Bone marrow (tissue), 2 donors: ENCODE measurements around the gene CNGA2.

ENCODE experiments used
- DNase-seq, 2 donors: peaks; one replicate each; lab custom pipeline; 2025; lab: John Stamatoyannopoulos, UW

Gene CNGA2

DNA sequence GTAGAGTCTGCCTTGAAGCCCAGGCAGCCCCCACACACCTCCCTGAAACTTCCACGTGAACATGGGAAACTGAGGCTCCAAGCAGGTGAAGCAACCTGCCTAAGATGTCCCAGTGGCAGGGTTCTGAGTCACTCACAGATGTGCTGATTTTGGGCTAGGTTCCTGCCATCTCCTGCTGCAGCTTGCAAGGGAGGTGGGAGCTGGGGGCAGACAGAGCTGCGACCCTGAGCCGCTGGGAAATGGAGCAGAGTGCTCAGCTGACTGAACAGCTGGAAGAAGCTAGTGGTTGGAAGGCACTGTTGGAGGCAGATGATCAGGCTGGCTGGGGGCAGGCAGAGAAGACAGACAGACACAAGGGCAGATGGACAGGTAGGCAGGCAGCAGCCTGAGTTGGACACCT, 22.3 kb upstream of the CNGA2 start:
- DNase-seq, result no peak

DNA sequence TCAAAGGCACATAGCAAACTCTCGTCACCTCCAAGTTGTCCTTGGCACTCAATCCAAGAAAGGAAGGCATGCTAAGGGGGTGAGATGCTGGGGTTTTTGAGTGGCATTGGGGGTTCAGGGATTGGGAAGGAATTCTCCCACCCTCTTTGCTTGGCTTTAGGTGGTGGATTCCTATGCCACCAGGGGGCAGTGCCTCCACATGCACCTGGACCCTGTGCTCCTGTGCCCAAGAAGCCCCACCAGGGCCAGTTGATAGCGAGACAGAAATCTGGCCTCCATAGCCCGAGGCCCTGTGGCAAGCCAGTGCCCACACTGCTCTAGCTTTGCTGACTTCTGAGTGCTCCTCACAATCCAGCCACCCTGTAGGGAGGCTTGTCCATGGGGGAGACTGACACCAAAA, 20.7 kb upstream of the CNGA2 start:
- no peak for DNase-seq

DNA sequence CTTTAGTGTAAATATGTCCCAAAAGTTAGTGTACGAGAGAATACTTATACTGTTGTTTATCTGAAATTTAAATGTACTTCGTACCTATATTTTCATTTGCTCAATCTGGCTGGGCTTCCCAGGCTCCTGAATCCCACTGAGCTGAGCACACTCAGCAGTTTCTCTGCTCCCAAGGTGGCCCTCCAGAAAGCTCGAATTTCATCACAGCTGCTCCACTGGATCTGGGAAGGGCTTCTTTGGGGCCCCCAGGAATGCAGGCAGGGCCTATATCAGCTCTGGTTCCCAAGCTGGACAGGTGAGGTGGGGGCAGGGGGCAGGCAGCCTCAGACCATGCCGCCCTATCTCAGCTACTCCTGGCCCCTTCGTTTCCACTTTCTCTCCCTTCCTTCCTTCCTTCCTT, 20.2 kb upstream of the CNGA2 start:
- no peak for DNase-seq

DNA sequence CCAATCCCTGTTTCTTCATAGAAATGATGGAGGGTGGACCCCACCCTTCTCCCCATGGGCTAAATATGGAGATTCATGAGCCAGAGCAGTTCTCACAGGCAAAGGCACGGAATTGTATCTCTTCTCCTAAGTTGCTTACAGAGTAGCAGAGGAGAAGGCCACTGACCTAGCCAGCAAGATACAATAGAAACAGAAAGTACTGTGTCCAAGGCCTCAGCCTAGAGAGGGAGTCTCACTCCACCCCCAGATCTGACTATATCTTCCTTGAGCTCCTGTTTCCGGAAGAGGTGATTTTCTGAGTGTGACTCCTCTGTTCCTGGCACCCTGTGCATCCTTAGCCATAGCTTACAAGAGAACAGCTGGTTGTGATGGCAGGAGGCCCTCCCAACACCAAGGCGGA, 18.8 kb upstream of the CNGA2 start, which contains the start of gene FATE1:
Gene FATE1 (plus strand): TSS at position 284 of the 400 bp plus-strand sequence. CDS start 85 bp downstream, at position 369.
- DNase-seq, result no peak

DNA sequence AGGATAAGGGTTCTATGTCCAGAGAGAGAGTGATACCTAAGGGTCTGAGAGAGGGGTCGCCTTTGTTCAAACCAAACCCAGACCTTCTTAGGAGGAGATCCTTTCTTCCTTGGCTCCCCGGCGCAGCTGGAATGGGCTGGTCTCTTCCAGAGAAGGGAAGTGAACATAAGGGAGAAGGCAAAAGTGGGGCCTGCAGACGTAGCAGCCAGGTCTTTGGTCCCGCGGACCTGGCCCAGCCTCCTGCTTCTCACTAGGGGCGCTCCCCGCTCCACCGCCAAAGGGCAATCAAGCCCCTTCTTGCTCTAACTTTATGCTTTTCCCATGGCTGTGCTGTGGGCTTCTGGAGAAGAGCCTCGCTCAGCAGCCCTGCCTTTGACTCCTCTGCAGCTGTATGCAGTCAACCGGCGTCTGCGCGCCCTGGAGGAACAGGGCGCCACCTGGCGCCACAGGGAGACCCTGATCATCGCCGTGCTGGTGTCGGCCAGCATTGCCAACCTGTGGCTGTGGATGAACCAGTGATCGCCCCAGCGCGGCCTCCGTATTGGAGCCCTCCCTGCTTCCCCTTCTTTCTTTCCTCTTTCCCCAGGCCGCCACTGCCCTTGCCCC, 12.2 kb upstream of the CNGA2 start:
- DNase-seq, result no peak

DNA sequence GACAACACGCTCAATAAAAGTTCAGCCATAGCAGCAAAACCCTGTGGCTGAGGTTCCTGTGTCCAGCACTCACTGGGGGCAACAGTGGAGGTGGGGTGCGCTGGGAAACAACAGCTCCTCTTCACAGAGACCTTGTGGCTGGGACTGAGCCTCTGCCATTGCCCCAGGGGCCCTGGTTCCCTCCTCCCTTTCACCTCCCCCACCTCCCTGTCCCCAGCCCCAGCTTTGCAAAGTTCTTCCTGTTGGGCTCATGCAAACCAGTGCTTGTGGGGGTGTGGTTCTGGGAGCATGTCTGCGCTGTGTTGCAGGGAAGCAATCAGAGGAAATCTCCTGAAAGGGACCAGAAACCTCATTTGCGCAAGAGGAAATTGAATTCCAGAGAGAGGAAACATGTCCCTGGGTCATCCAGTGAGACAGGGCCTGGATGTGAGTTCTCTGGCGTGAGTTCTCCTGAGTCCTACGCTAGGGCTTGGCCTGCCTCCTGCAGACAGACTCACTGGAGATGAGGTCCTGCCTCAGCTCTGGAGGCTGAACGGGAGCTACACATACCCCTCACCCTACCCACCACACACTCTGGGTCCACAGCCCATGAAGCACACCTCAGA, 11.3 kb upstream of the CNGA2 start:
- no peak for DNase-seq

DNA sequence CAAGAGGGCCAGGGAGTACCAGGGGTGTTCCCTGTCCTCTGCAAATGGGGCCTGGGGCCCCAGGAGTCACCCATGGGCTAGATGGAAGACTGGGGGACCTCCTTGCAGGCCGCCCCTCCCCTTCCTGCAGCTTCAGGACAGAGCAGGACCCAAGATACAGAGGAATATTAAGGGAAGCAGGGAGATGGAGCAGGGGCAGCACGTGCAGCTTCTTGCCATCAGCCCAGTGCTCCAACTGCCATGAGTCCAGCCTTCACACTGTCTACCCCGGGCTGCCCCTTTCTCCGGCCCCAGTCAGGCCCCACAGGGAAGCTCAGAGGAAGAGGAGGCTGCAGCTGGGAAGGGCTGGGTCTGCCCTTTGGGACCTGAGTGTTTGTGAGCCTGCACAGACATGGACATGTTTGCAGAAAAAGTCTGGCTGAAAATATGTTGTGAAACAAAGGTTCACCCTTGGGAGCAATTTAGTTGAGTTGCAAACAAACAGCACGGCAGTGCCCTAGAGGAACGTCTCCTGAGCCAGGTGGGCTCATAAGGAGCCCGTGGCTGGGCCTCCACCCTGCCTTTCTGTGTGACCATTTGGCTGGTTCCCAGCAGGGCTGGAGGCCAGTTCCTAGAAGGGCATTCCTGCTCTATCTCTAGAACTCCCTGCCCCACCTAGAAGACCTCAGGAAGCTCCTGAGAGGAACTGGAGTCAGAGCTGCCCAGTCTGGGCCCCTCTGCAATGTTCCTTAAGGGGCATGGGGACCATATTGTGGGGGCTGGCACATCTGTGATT, 9.8 kb upstream of the CNGA2 start:
- DNase-seq, result no peak

DNA sequence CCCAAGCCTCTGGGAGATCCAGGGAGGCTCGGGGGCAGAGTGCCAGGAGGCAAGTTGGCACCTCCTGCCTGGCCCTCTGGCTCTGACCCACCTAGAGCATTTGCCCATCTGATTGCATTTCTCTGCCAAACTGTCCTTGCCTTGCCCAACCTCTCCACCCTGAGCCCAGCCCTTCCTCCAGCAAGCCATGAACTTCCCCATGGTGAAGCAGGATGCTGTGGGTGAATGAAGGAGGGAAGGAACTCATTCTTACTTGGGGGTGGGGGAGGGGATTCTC, 9.3 kb upstream of the CNGA2 start:
- DNase-seq, result no peak

DNA sequence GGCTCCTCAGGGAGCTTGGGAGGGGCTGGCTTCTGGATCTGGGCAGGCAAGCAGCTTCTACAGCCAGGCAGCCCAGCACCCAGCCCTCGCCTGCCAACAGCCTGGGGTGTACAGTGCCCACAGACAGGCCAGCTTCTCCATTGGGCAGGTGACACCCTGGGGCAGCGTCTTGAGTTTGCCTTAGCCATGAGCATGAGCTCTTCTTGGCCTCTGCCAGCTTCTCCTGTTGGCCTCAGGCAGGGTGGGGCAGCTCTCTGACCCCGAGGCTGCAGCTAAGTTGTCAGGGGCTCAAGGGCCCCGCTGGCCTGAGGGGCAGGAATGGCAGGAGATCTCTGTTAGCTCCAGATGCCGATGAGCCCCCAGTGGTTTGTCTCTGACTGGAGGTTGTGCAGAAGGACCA, 7.8 kb upstream of the CNGA2 start:
- DNase-seq, result no peak

DNA sequence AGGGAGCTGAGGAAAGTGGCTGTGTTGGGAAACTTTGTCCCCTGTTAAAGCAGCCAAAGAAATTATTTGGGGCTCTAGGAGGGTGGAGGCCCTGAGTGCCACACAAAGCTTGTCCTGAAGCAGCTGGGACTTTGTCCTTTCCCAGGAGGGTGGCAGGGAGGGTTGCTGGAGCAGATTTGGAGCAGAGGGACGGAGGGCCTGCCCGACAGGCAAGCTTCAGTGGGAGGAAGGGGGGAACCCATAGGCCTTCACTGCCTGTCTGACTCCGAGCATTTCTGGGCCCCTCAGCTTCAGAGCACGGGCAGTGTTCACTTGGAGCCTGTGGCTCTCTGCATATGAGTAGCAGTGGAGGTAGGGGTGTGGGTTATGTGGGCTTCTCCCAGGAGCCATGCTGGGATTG, 7.2 kb upstream of the CNGA2 start:
- no peak for DNase-seq

DNA sequence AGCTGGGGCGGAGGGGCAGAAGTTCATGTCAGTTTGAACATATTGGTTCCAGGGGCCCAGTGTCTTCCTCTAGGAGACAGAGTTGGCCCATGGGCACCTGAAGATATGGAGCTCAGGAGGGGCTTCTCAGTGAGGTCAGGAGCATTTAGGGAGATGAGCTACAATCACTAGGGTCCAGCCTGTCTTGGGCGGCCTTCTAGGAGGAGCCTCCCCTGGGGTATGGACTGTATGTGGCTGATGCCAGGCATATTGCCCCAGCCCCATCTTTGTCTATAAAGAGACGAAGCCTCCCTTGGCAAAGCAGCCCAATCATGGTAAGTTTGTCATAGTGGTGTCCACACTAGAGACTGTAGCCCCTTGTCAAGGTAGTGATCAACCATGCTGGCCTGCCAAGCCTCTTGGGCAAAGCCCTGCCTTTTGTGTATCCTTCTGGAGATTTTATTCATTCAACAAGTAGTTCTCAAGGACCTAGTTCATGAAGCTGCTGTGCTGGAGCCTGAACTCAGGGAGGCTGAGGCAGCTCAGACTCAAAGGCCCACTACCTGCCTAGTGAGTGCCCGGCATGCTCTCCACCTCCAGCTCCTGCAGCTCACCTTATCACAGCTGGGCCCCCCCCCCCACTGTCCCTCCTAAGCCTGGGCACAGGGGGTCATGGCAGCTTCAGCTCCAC, 5.4 kb upstream of the CNGA2 start:
- DNase-seq, result no peak

DNA sequence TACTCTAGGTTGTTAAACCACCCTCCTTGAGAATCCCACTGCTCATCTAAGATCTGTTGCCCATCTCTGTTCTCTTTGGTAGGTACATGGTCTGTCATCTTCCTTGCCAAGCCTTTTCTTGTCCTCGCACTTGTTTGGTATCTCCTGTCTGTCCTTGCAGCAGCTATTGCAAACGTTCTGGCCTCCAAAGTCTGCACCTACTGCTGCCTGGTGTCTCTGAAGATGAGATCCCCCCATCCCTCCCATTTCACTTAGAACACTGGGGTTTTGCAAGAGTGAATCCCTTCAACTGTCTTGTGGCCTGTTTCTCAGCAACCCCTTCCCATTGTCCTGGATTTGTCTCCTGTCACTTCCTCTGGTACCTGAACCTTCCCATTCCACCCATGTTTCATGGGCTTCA, 673 bp downstream of the CNGA2 start:
- DNase-seq, result no peak

DNA sequence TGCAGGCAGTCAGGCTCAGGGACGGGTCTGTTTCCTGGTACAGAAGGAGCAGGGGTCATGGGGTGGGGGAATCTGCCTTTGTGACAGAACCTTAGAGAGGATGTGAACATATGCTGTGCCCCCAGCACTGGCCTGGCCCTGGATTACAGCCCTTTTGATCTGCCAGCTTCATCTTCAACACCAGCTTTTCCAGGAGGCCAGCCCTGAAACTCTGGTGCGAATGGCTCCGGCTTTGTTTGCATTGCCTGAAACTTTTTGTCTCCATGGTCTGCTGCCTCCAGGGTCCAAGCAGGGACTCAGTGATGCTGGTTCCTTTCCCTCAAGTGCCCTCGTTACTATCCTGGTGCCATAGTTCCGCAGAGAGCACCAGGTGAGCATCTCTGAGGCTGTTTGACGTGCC, 2.1 kb downstream of the CNGA2 start:
- no peak for DNase-seq

DNA sequence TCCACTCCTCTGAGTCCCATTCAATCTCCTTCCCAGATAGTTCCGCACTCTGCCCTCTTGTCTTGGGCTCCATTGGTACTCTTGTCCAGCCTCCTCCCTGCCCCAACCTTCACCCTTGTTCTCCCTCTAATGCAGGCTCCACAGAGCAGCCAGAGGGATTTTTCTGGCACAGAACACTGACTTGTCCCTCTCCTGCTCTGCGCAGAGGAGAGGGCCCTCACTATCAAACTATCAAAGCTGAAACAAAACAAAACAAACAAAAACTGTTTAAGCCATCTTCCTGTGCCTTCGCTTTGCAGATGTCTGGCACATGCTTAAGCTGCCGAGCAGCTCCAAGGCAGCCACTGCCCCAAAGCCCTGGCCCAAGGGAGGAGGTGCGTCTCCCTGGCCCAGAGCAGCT, 2.9 kb downstream of the CNGA2 start:
- no peak for DNase-seq

DNA sequence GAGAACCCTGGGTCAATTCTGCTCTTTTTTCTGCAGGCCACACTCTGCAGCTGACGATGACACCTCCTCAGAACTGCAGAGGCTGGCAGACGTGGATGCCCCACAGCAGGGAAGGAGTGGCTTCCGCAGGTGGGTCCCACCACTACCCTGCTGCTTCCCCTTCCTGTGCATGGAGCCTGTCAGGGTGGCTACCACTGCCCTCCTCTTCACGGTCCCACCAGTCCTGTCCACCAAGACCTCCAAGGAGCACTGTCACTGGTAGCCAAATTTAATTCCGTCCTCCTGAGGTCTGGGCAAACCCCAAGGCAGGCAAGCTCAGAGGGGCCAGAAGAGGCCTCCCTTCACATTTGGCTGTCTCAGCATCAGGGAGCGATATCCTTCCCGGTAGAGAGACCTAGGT, 4.2 kb downstream of the CNGA2 start:
- no peak for DNase-seq

DNA sequence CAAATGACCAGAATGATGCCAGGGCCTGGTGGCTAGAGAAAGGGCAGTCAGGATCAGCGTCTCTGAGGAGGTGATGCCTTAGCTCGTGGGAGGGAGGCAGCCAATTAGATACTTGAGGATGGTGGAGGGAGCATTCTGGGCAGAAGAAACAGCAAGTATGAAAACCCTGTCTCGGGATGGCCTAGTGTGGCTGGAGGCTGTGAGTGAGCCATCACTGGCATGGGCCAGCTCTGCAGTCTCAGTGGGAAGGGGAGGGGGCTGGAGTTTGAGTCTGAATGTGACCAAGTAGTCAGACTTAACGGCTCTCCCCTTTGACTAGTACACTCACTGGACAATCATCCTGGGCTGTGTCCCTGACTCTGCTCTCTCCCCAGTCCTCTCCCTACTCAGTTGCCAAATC, 7.1 kb downstream of the CNGA2 start:
- DNase-seq, result no peak

DNA sequence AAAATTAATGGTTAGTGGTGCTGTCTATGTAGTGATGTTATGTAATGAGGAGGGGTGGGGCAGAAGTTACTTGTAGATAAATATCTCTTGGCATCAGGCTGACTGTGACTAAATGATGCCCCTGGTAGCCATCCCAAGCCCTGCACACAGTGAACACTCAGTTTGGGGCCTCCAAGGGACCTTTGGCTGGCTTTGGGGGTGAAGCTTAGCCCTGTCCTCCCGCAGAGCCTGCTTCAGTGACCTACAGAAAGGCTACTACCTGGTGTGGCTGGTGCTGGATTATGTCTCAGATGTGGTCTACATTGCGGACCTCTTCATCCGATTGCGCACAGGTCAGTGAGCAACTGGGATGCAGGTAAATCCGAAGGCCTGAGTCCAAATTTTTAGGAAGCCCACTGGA, 7.8 kb downstream of the CNGA2 start:
- no peak for DNase-seq

DNA sequence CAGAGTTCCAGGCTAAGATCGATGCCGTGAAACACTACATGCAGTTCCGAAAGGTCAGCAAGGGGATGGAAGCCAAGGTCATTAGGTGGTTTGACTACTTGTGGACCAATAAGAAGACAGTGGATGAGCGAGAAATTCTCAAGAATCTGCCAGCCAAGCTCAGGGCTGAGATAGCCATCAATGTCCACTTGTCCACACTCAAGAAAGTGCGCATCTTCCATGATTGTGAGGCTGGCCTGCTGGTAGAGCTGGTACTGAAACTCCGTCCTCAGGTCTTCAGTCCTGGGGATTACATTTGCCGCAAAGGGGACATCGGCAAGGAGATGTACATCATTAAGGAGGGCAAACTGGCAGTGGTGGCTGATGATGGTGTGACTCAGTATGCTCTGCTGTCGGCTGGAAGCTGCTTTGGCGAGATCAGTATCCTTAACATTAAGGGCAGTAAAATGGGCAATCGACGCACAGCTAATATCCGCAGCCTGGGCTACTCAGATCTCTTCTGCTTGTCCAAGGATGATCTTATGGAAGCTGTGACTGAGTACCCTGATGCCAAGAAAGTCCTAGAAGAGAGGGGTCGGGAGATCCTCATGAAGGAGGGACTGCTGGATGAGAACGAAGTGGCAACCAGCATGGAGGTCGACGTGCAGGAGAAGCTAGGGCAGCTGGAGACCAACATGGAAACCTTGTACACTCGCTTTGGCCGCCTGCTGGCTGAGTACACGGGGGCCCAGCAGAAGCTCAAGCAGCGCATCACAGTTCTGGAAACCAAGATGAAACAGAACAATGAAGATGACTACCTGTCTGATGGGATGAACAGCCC, 9.3 kb downstream of the CNGA2 start:
- DNase-seq, result no peak

DNA sequence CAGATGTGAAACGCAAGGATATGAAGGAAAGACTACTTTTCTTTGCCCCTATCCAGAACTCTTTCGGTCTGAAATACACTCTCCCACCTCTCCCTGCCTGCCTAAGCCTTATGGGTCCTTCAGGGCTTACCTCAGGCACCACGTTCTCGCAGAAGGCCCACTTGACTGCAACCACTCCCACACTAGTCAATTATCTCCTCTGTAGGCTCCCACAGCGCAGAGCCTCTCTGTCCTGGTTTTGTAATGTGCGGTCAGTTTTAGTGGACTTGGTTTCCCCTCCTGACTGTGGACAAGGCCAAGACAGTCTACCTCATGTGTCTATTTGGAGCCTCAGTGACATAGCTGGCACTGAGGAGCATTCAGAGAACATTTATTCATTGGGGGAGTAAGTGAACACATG, 11.1 kb downstream of the CNGA2 start:
- DNase-seq, result no peak

DNA sequence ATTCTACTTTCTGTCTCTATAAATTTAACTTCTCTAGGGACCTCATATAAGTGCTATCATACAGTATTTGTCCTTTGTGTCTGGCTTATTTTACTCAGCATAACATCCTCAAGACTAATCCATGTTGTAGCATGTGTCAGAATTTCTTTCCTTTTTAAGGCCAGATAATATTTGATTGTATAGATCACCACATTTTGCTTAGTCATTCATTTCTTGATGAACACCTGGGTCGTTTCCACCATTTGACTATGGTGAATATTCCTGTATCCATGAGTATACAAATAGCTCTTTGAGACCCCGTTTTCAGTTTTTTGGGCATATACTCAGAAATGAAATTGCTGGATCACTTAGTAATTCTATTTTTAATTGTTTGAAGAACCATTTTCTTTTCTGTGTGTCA, 12.0 kb downstream of the CNGA2 start:
- no peak for DNase-seq

DNA sequence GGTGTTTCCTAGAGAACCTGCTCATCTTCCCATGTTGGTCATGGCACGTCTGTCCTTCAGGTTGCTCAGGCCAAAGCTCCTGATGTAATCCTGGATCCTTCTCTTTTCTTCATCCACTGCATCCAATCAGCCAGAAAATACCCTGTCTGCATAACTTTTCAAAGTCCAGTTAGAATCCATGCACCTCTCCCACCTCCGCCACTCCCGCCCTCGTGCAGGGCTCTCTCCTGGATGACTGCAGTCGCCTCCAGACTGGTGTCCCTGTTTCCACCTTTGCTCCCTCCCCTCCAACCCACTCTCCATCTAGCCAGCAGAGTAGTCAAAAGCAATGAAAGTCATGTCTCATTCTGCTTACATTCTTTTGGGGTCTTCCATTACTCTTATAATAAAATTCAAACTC, 16.0 kb downstream of the CNGA2 start:
- DNase-seq, result no peak

DNA sequence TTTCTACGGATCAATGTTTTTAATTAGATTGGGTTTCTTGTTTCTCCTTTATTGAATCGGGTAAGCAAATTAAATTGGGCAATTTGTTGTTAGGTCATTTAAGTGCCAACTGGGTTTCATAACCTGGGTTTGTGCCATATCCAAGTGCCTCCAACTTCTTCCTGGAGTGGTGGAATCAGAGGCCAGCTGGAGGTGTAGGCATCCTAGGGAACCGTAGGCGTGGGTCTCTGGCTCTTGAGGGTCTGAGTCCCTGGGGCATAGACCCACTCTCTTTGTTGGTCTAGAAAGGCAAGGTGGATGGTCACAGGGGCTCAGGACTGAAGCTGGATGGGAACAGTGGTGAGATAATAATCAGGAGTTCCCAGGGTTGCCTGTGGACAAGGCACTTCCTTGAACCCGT, 18.3 kb downstream of the CNGA2 start:
- no peak for DNase-seq
